K562 (cell line): ENCODE data around the gene SHB. TPM values are rescaled to one million over a fixed set of nuclear protein-coding genes. Genes with fewer than 3 reads are reported as not detected.

ENCODE experiments used
- ARID2 ChIP-seq: fragments of 450-650 bp; IDR thresholded peaks from 2 replicates; pipeline ENCODE4 v1.6.1; 2017; ENCODE audit warnings: antibody characterized with exemption, mild to moderate bottlenecking
- DDX20 ChIP-seq: fragments of 450-650 bp; IDR thresholded peaks from 2 replicates; pipeline ENCODE4 v1.6.1; 2016; ENCODE audit warnings: missing genetic modification characterization, low read depth, mild to moderate bottlenecking, missing compliant biosample characterization, moderate library complexity
- ETV6 ChIP-seq, 3 experiments: fragments of 150-350 bp in 1 of 3; sonication (generic) in 1 of 3; formaldehyde crosslinking in 1 of 3; IDR thresholded peaks; 2 replicates each; pipeline versions ENCODE4 v1.6.1 to v1.8.0; 2014 to 2022; ENCODE audit warnings: borderline replicate concordance in 2 of 3, low read depth in 2 of 3, antibody characterized with exemption in 1 of 3, low read length in 1 of 3, mild to moderate bottlenecking in 1 of 3, missing genetic modification reagents in 1 of 3
- FOXK1 ChIP-seq: sonication (generic); formaldehyde crosslinking; IDR thresholded peaks from 2 replicates; pipeline ENCODE4 v1.8.0; 2022; ENCODE audit warnings: missing genetic modification reagents, mild to moderate bottlenecking, borderline replicate concordance
- HNRNPL ChIP-seq: fragments of 200-400 bp; formaldehyde crosslinking; IDR thresholded peaks from 2 replicates; pipeline ENCODE4 v1.6.1; 2017; ENCODE audit warnings: low read depth, mild to moderate bottlenecking, low read length
- RFX1 ChIP-seq: fragments of 450-650 bp; IDR thresholded peaks from 2 replicates; pipeline ENCODE4 v1.6.1; 2016; ENCODE audit warnings: mild to moderate bottlenecking, moderate library complexity
- TGIF2 ChIP-seq: sonication (generic); formaldehyde crosslinking; IDR thresholded peaks from 2 replicates; pipeline ENCODE4 v1.8.1; 2022; ENCODE audit warnings: mild to moderate bottlenecking, missing genetic modification reagents, moderate library complexity
- polyA plus RNA-seq, 8 experiments: library from polyadenylated mRNA; depleted of rRNA in 4 of 8; stranded (reverse) in 5 of 8; unstranded in 3 of 8; fragments of >200 nt; fragmentation: Nextera tagmentation in 2 of 8; fragmentation: Illumina TruSeq in 1 of 8; extraction: Ambion mirVana in 2 of 8; extraction: Trizol in 1 of 8; gene quantifications; 2 replicates each; pipeline versions ENCODE4 v1.2.1 to v1.2.3, GENCODE V29; 2011 to 2014; ENCODE audit warnings: inconsistent platforms in 1 of 8, missing spikeins in 1 of 8
- total RNA-seq, 7 experiments: library from RNA; depleted of rRNA in 6 of 7; stranded (reverse); fragments of >200 nt in 6 of 7; fragmentation: Illumina TruSeq in 2 of 7; extraction: Trizol in 2 of 7; gene quantifications; 2 replicates each; pipeline versions ENCODE4 v1.2.1 to v1.2.3, GENCODE V29; 2011 to 2021; ENCODE audit warnings: low replicate concordance in 1 of 7
- TF ChIP-seq, protein P1 (sequence below), 2 experiments: fragments of 450-650 bp; formaldehyde crosslinking in 1 of 2; IDR thresholded peaks; 2 replicates each; pipeline versions ENCODE4 v1.4.0 to v1.6.1; 2014 to 2020; ENCODE audit warnings: mild to moderate bottlenecking in 2 of 2, borderline replicate concordance in 1 of 2, low read depth in 1 of 2
- TF ChIP-seq, protein P2 (sequence below): fragments of 150-350 bp; IDR thresholded peaks from 2 replicates; pipeline ENCODE4 v1.6.1; 2014; ENCODE audit warnings: low read depth, mild to moderate bottlenecking, low read length, borderline replicate concordance
- TF ChIP-seq, protein P3 (sequence below): sonication (generic); IDR thresholded peaks from 2 replicates; pipeline ENCODE4 v1.6.1; 2016

SHB gene
- total and polyA plus RNA-seq, 9 of the 15 experiments (the other 6 are each of a cell fraction or from before 2014, with no cell fraction given), result 0.78 to 16.0 (median 5.3) TPM

DNA sequence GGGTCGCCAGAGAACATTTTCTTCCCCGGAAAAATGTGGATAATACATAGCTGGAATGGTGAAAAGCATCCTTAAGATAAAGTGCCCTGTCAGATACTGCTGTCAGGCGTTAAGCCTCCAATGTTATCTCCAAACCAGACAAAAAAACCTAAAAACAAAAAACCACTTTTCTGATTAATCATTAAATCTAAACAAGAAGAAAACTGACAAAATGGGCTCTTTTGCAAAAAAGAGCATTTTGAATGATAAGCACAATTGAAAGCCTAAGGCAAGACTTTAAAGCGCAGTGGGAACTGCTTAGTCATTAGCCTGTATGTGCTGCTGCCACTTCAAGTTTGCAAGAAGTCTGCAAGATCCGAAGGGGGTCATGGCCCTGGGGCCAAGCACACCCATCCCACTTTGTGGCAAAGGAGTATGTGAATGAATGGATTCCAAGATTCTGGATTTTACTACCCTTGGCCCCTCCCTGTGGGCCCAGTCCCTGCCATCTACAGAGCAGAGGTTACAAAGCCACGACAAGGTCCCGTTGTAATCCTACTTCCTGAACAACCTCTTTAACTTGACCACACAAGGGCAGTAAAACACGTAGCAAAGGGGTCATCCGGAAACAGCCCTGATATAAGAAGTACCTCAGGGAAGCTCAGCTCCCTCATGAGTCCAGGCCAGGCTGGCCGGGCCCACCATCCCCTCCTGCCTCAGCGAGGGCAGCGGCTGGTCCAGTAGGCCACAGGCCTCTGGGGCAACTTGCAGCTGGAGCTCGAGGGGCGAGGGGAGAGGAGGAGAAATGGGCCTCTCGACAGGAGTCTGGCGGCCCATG lies 29.7 kb downstream of the SHB start (continued):
- no peak for TF ChIP-seq TGIF2
- TF ChIP-seq, protein P1, sequence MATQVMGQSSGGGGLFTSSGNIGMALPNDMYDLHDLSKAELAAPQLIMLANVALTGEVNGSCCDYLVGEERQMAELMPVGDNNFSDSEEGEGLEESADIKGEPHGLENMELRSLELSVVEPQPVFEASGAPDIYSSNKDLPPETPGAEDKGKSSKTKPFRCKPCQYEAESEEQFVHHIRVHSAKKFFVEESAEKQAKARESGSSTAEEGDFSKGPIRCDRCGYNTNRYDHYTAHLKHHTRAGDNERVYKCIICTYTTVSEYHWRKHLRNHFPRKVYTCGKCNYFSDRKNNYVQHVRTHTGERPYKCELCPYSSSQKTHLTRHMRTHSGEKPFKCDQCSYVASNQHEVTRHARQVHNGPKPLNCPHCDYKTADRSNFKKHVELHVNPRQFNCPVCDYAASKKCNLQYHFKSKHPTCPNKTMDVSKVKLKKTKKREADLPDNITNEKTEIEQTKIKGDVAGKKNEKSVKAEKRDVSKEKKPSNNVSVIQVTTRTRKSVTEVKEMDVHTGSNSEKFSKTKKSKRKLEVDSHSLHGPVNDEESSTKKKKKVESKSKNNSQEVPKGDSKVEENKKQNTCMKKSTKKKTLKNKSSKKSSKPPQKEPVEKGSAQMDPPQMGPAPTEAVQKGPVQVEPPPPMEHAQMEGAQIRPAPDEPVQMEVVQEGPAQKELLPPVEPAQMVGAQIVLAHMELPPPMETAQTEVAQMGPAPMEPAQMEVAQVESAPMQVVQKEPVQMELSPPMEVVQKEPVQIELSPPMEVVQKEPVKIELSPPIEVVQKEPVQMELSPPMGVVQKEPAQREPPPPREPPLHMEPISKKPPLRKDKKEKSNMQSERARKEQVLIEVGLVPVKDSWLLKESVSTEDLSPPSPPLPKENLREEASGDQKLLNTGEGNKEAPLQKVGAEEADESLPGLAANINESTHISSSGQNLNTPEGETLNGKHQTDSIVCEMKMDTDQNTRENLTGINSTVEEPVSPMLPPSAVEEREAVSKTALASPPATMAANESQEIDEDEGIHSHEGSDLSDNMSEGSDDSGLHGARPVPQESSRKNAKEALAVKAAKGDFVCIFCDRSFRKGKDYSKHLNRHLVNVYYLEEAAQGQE (IDR thresholded peaks at IDR 0.05; ENCODE audit: borderline replicate concordance), result no peak
- TF ChIP-seq, protein P1 (CRISPR knock-in tag; IDR thresholded peaks at IDR 0.05; ENCODE audit: low read depth), result no peak
- TF ChIP-seq HNRNPL, result no peak
- no peak for TF ChIP-seq DDX20 (tag)
- TF ChIP-seq FOXK1 (CRISPR knock-in tag), result no peak
- TF ChIP-seq ARID2, result 0 out of 2 replicates have a peak, but pooled peaks have one; percentile 12
- TF ChIP-seq ETV6 (IDR thresholded peaks at IDR 0.05; ENCODE audit: borderline replicate concordance in 1 of 2, low read depth in 2 of 2, low read length in 1 of 2), result peak in 1 of 2 experiments; percentile 32; a peak in 1 of 4 replicates
- TF ChIP-seq ETV6 (CRISPR knock-in tag; IDR thresholded peaks at IDR 0.05; ENCODE audit: borderline replicate concordance), result no peak
- no peak for TF ChIP-seq RFX1
- TF ChIP-seq, protein P2, sequence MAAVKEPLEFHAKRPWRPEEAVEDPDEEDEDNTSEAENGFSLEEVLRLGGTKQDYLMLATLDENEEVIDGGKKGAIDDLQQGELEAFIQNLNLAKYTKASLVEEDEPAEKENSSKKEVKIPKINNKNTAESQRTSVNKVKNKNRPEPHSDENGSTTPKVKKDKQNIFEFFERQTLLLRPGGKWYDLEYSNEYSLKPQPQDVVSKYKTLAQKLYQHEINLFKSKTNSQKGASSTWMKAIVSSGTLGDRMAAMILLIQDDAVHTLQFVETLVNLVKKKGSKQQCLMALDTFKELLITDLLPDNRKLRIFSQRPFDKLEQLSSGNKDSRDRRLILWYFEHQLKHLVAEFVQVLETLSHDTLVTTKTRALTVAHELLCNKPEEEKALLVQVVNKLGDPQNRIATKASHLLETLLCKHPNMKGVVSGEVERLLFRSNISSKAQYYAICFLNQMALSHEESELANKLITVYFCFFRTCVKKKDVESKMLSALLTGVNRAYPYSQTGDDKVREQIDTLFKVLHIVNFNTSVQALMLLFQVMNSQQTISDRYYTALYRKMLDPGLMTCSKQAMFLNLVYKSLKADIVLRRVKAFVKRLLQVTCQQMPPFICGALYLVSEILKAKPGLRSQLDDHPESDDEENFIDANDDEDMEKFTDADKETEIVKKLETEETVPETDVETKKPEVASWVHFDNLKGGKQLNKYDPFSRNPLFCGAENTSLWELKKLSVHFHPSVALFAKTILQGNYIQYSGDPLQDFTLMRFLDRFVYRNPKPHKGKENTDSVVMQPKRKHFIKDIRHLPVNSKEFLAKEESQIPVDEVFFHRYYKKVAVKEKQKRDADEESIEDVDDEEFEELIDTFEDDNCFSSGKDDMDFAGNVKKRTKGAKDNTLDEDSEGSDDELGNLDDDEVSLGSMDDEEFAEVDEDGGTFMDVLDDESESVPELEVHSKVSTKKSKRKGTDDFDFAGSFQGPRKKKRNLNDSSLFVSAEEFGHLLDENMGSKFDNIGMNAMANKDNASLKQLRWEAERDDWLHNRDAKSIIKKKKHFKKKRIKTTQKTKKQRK, result no peak
- TF ChIP-seq, protein P3, sequence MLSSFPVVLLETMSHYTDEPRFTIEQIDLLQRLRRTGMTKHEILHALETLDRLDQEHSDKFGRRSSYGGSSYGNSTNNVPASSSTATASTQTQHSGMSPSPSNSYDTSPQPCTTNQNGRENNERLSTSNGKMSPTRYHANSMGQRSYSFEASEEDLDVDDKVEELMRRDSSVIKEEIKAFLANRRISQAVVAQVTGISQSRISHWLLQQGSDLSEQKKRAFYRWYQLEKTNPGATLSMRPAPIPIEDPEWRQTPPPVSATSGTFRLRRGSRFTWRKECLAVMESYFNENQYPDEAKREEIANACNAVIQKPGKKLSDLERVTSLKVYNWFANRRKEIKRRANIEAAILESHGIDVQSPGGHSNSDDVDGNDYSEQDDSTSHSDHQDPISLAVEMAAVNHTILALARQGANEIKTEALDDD, result no peak
